Endometrial microvascular endothelial cells (primary cell): ENCODE measurements around the gene LPCAT3. TPM values are rescaled to one million over a fixed set of nuclear protein-coding genes. Genes with fewer than 3 reads are reported as not detected.
"Not testable (repeated sequence)": the region's sequence is repeated elsewhere in the genome, so short reads cannot be mapped to it uniquely, and the experiment has no call there.

Experiments used
- in situ Hi-C: cut with HindIII; loops from 2 replicates; pipeline ENCODE4 v1.10.0; 2017; ENCODE audit warnings: low sequenced_read_pairs, low pct_unique_long_range_greater_than_20kb; ENCODE audit errors: inconsistent ontology term
- total RNA-seq: library from RNA; depleted of rRNA; stranded (reverse); fragments of >200 nt; gene quantifications from one replicate; pipeline ENCODE4 v1.2.3, GENCODE V29; 2015; ENCODE audit errors: inconsistent ontology term

The LPCAT3 gene
- total RNA-seq, 1 donor from 2014 or later = 28.2 TPM

GRCh38 chr12:7039403-7039802 is 21.1 kb upstream of the LPCAT3 start:
- in situ Hi-C loops = no loop called here

GRCh38 chr12:7038591-7038990 is 20.3 kb upstream of the LPCAT3 start:
- in situ Hi-C loops = no loop called here

GRCh38 chr12:7037411-7037810 is 19.1 kb upstream of the LPCAT3 start:
- in situ Hi-C loops = not testable (repeated sequence)

GRCh38 chr12:7035463-7035862 is 17.2 kb upstream of the LPCAT3 start:
- in situ Hi-C loops = no loop called here

- in situ Hi-C loops = no loop called here
Observed at GRCh38 chr12:7034464-7034863, 16.2 kb upstream of the LPCAT3 start.

GRCh38 chr12:7032990-7033389 is 14.7 kb upstream of the LPCAT3 start:
- in situ Hi-C loops = no loop called here

GRCh38 chr12:7031306-7031705 is 13.0 kb upstream of the LPCAT3 start:
- in situ Hi-C loops = no loop called here

GRCh38 chr12:7026854-7027253 is 8.6 kb upstream of the LPCAT3 start:
- in situ Hi-C loops = no loop called here

GRCh38 chr12:7023114-7023513 is 4.8 kb upstream of the LPCAT3 start:
- in situ Hi-C loops = loop anchor here (25.0 kb wide), 1 partner anchor 89 kb away; the partner anchor contains the start of gene C1RL

GRCh38 chr12:7021956-7022355 is 3.7 kb upstream of the LPCAT3 start:
- in situ Hi-C loops = loop anchor here (25.0 kb wide), 1 partner anchor 90 kb away; the partner anchor contains the start of gene C1RL

GRCh38 chr12:7019043-7019569 is 830 bp upstream of the LPCAT3 start:
- in situ Hi-C loops = loop anchor here (25.0 kb wide), 1 partner anchor 93 kb away; the partner anchor contains the start of gene C1RL

GRCh38 chr12:7017870-7018349 is 366 bp downstream of the LPCAT3 start:
- in situ Hi-C loops = loop anchor here (25.0 kb wide), 1 partner anchor 94 kb away; the partner anchor contains the start of gene C1RL

- in situ Hi-C loops = loop anchor here (25.0 kb wide), 1 partner anchor 95 kb away; the partner anchor contains the start of gene C1RL
Observed at GRCh38 chr12:7016958-7017571, 1.2 kb downstream of the LPCAT3 start.

- in situ Hi-C loops = loop anchor here (25.0 kb wide), 1 partner anchor 97 kb away; the partner anchor contains the start of gene C1RL
Observed at GRCh38 chr12:7015555-7016370, 2.5 kb downstream of the LPCAT3 start.

- in situ Hi-C loops = loop anchor here (25.0 kb wide), 1 partner anchor 99 kb away; the partner anchor contains the start of gene C1RL
Observed at GRCh38 chr12:7013101-7013500, 5.2 kb downstream of the LPCAT3 start.

- in situ Hi-C loops = loop anchor here (25.0 kb wide), 1 partner anchor 100 kb away; the partner anchor contains the start of gene C1RL
Observed at GRCh38 chr12:7012024-7012607, 6.2 kb downstream of the LPCAT3 start.

- in situ Hi-C loops = loop anchor here (25.0 kb wide), 1 partner anchor 101 kb away; the partner anchor contains the start of gene C1RL
Observed at GRCh38 chr12:7011398-7011797, 6.9 kb downstream of the LPCAT3 start.

GRCh38 chr12:7009512-7009911 is 8.8 kb downstream of the LPCAT3 start:
- in situ Hi-C loops = loop anchor here (25.0 kb wide), 1 partner anchor 103 kb away; the partner anchor contains the start of gene C1RL

- in situ Hi-C loops = loop anchor here (25.0 kb wide), 1 partner anchor 103 kb away; the partner anchor contains the start of gene C1RL
Observed at GRCh38 chr12:7008864-7009263, 9.4 kb downstream of the LPCAT3 start.
